Measurements from ENCODE around the gene SMAD5.

Gene SMAD5

GRCh38 chr5:136201870-136202269 is 69.2 kb downstream of the SMAD5 start:
- no peak for DNase-seq (ENCODE audit: low read depth)
- no peak for TF ChIP-seq CTCF (IDR thresholded peaks at IDR 0.05; ENCODE audit: control insufficient read depth, insufficient read depth, low read depth, low read length, missing control alignments)

GRCh38 chr5:136202469-136203205 is 70.0 kb downstream of the SMAD5 start:
- no peak for TF ChIP-seq CTCF (IDR thresholded peaks at IDR 0.05; ENCODE audit: control insufficient read depth, insufficient read depth, low read depth, low read length, missing control alignments)
- no peak for DNase-seq (ENCODE audit: low read depth)

More at GRCh38 chr5:136201870-136202269, 69.2 kb downstream of the SMAD5 start:
- H3K4me3 ChIP-seq (ENCODE audit: control insufficient read depth, low read depth, low read length) = no peak overlapping the region

GRCh38 chr5:136203303-136203922 is 70.8 kb downstream of the SMAD5 start:
- no peak for DNase-seq (ENCODE audit: low read depth)
- no peak for TF ChIP-seq CTCF (IDR thresholded peaks at IDR 0.05; ENCODE audit: control insufficient read depth, insufficient read depth, low read depth, low read length, missing control alignments)
- no peak overlapping the region for H3K4me3 ChIP-seq (ENCODE audit: control insufficient read depth, low read depth, low read length)

More at GRCh38 chr5:136202469-136203205, 70.0 kb downstream of the SMAD5 start:
- H3K4me3 ChIP-seq (ENCODE audit: control insufficient read depth, low read depth, low read length) = no peak overlapping the region

GRCh38 chr5:136205061-136205702 is 72.5 kb downstream of the SMAD5 start:
- H3K4me3 ChIP-seq (ENCODE audit: control insufficient read depth, low read depth, low read length) = no peak overlapping the region
- TF ChIP-seq CTCF (IDR thresholded peaks at IDR 0.05; ENCODE audit: control insufficient read depth, insufficient read depth, low read depth, low read length, missing control alignments) = no peak
- DNase-seq (ENCODE audit: low read depth) = no peak

- no peak overlapping the region for H3K4me3 ChIP-seq (ENCODE audit: control insufficient read depth, low read depth, low read length)
- no peak for TF ChIP-seq CTCF (IDR thresholded peaks at IDR 0.05; ENCODE audit: control insufficient read depth, insufficient read depth, low read depth, low read length, missing control alignments)
- DNase-seq (ENCODE audit: low read depth) = no peak
Measured at GRCh38 chr5:136205941-136206340, 73.3 kb downstream of the SMAD5 start.

- DNase-seq (ENCODE audit: low read depth) = no peak
- no peak for TF ChIP-seq CTCF (IDR thresholded peaks at IDR 0.05; ENCODE audit: control insufficient read depth, insufficient read depth, low read depth, low read length, missing control alignments)
- no peak overlapping the region for H3K4me3 ChIP-seq (ENCODE audit: control insufficient read depth, low read depth, low read length)
Measured at GRCh38 chr5:136206361-136206760, 73.7 kb downstream of the SMAD5 start.

All from AG09309 (cell line).